Heart left ventricle (tissue), 16 donors: ENCODE data around the gene IMMP2L. TPM values are rescaled to one million over a fixed set of nuclear protein-coding genes. Genes with fewer than 3 reads are reported as not detected.

Experiments
- ATAC-seq, 4 donors: fragments of 200-7000 bp; cut with Tn5 transposase; one replicate each; pipeline ENCODE4 v1.9.1; 2020 to 2022; ENCODE audit warnings: moderate library complexity in 4 of 4, mild to moderate bottlenecking in 3 of 4, moderate number of reproducible peaks in 1 of 4
- DNase-seq, 5 donors: peaks; one replicate each; pipeline ENCODE4 v3.0.0-alpha.2; 2020
- H3K27ac ChIP-seq, 12 donors: fragments of 200-600 bp; sonication (generic) in 4 of 12; one replicate each; pipeline versions ENCODE4 v1.5.0 to v1.8.0; 2016 to 2022; ENCODE audit warnings: mild to moderate bottlenecking in 2 of 12
- H3K27me3 ChIP-seq, 9 donors: fragments of 200-600 bp; sonication (generic) in 2 of 9; one replicate each; pipeline versions ENCODE4 v1.5.1 to v1.8.0; 2016 to 2022; ENCODE audit warnings: mild to moderate bottlenecking in 3 of 9
- H3K36me3 ChIP-seq, 9 donors: fragments of 200-600 bp; sonication (generic) in 2 of 9; one replicate each; pipeline versions ENCODE4 v1.5.0 to v1.8.0; 2018 to 2022; ENCODE audit warnings: mild to moderate bottlenecking in 2 of 9
- H3K4me1 ChIP-seq, 12 donors: fragments of 200-600 bp; sonication (generic) in 4 of 12; one replicate each; pipeline versions ENCODE4 v1.5.0 to v1.8.0; 2016 to 2022; ENCODE audit warnings: mild to moderate bottlenecking in 3 of 12
- H3K4me3 ChIP-seq, 12 donors: fragments of 200-600 bp; sonication (generic) in 4 of 12; one replicate each; pipeline versions ENCODE4 v1.5.0 to v1.8.0; 2017 to 2022; ENCODE audit warnings: mild to moderate bottlenecking in 9 of 12, moderate library complexity in 4 of 12
- H3K9me3 ChIP-seq, 12 donors: fragments of 200-600 bp; sonication (generic) in 4 of 12; one replicate each; pipeline versions ENCODE4 v1.5.0 to v1.8.0; 2016 to 2022; ENCODE audit warnings: mild to moderate bottlenecking in 1 of 12
- CTCF ChIP-seq, 12 donors: fragments of 200-600 bp; sonication (generic) in 4 of 12; IDR thresholded peaks; one replicate each; pipeline versions ENCODE4 v1.5.0 to v1.8.0; 2018 to 2022; ENCODE audit warnings: antibody characterized with exemption in 12 of 12, mild to moderate bottlenecking in 5 of 12
- POLR2A ChIP-seq, 2 donors: fragments of 450-650 bp; IDR thresholded peaks; one replicate each; pipeline ENCODE4 v1.6.1; 2017; ENCODE audit warnings: antibody characterized with exemption in 2 of 2, mild to moderate bottlenecking in 2 of 2, moderate library complexity in 2 of 2
- WGBS, 4 donors: extraction: QIAGEN DNeasy Blood & Tissue Kit in 2 of 4; methylation state at CpG; one replicate each; pipeline versions ENCODE4 v1.1.5 to v1.1.7; 2013 to 2018; 5-methylcytosine and 5-hydroxymethylcytosine counted together
- intact Hi-C, 10 donors: fragments of 100-400 bp; cut with DNase I; formaldehyde crosslinking; loops; one replicate each; pipeline versions ENCODE4 v1.11.1 to v1.14.2; 2022
- polyA plus RNA-seq, 2 donors: library from polyadenylated mRNA; stranded (reverse); fragments of 200-250 nt; gene quantifications; one replicate each; pipeline ENCODE4 v1.2.3, GENCODE V29; 2013
- total RNA-seq, 9 donors: library from RNA; depleted of rRNA in 2 of 9; stranded (reverse); fragments of >200 nt in 2 of 9; fragmentation: NEBNext Ultra II Directional in 3 of 9; extraction: Animal tissue kit (Norgen Biotek cat#: 25700) in 3 of 9; gene quantifications; one replicate each; pipeline versions ENCODE4 v1.1.0 to v1.2.4, GENCODE V29; 2016 to 2023
- donor health status: ischemic (EF 13 %, LVEDD 7.1; RV severe dilation, severe dysfunction).
- donor health status: healthy with polysubstance abuse.
- donor health status: DM: no; HTN: yes; CAD: no.
- donor health status: DM: no; HTN: no; CAD: no.
- donor health status: ischemic (EF 25% LVEDD 6.9; RV normal size, moderate dysfunction).
- donor health status: ischemic (EF 25% LVEDD 5.7; RV mildly dilated, moderate dysfunction).
- donor health status: healthy.
- donor health status: DM: yes; HTN: yes; CAD: no.
- donor health status: ischemic (EF 35%, LVEDD 5.7; RV mildly dilated, moderate dysfunction).
- donor health status: nonischemic (EF 11% LVEDD 7.7; RV severe dilation, severe dysfunction).
- donor health status: DM: yes; HTN: yes; CAD: no.
- donor health status: PGD.
- donor health status: ischemic (EF 29% LVEDD 5.4; RV normal size, mild dysfunction).
- donor health status: nonischemic (EF 23%, LVEDD 6.1; RV moderate dilation, normal function).

IMMP2L gene
- total and polyA plus RNA-seq, 11 donors, result 5.1 to 17.2 (median 15.9) TPM

GRCh38 chr7:111530356-111530668 is 32.0 kb downstream of the IMMP2L start:
- ATAC-seq (no peak), DNase-seq (no peak)
- no peak overlapping the region for H3K27ac ChIP-seq
- no peaks in the 10 kb centered on the region for H3K36me3 ChIP-seq
- H3K9me3 ChIP-seq, result no peaks in the 10 kb centered on the region
- H3K4me3 ChIP-seq, result no peak overlapping the region
- intact Hi-C loops, result no loop called here
- H3K4me1 ChIP-seq, result peaks cover 0 to 35% (median 18%) of the 10 kb centered on the region in 12 donors
- TF ChIP-seq CTCF (IDR thresholded peaks at IDR 0.05), result no peak
- TF ChIP-seq POLR2A (IDR thresholded peaks at IDR 0.05), result no peak
- H3K27me3 ChIP-seq, result no peaks in the 10 kb centered on the region

- Histone ChIP-seq H3K4me1 (peaks cover 0 to 35% (median 18%) of the 10 kb centered on the region in 12 donors), H3K27ac (no peak overlapping the region), H3K27me3 (no peaks in the 10 kb centered on the region), H3K4me3 (no peak overlapping the region), H3K36me3 (no peaks in the 10 kb centered on the region), H3K9me3 (no peaks in the 10 kb centered on the region)
- no peak for TF ChIP-seq CTCF (IDR thresholded peaks at IDR 0.05)
- no peak for TF ChIP-seq POLR2A (IDR thresholded peaks at IDR 0.05)
- 65 to 75% (median 75%) methylated on average over 1 of the region's 1 CpG for WGBS, 4 donors
- ATAC-seq, result no peak
- no peak for DNase-seq
- intact Hi-C loops, result loop anchor here in 1 of 10 donors (10.0 kb wide), 1 partner anchor 65 kb away; no protein-coding TSS in a partner anchor
These were observed 32.6 kb downstream of the IMMP2L start for GRCh38 chr7:111529507-111530355.

GRCh38 chr7:111528331-111528730 is 34.0 kb downstream of the IMMP2L start:
- Histone ChIP-seq H3K36me3 (no peaks in the 10 kb centered on the region), H3K4me3 (no peak overlapping the region), H3K4me1 (peaks cover 0 to 35% (median 18%) of the 10 kb centered on the region in 12 donors), H3K27ac (no peak overlapping the region), H3K27me3 (no peaks in the 10 kb centered on the region), H3K9me3 (no peaks in the 10 kb centered on the region)
- 89 to 98% (median 94%) methylated on average over 1 of the region's 1 CpG for WGBS, 4 donors
- ATAC-seq, result no peak
- DNase-seq, result no peak
- TF ChIP-seq POLR2A (IDR thresholded peaks at IDR 0.05), result no peak
- TF ChIP-seq CTCF (IDR thresholded peaks at IDR 0.05), result no peak
- intact Hi-C loops, result loop anchor here in 1 of 10 donors (10.0 kb wide), 1 partner anchor 66 kb away; no protein-coding TSS in a partner anchor

- Histone ChIP-seq H3K27me3 (no peaks in the 10 kb centered on the region), H3K36me3 (no peaks in the 10 kb centered on the region), H3K27ac (no peak overlapping the region), H3K9me3 (no peaks in the 10 kb centered on the region), H3K4me1 (peaks cover 0 to 27% (median 11%) of the 10 kb centered on the region in 12 donors), H3K4me3 (no peak overlapping the region)
- ATAC-seq (no peak), DNase-seq (no peak)
- no peak for TF ChIP-seq CTCF (IDR thresholded peaks at IDR 0.05)
- no peak for TF ChIP-seq POLR2A (IDR thresholded peaks at IDR 0.05)
- intact Hi-C loops, result loop anchor here in 1 of 10 donors (10.0 kb wide), 1 partner anchor 67 kb away; no protein-coding TSS in a partner anchor
- 43 to 55% (median 48%) methylated on average over 2 of the region's 2 CpGs for WGBS, 4 donors
These were observed 34.7 kb downstream of the IMMP2L start for GRCh38 chr7:111527545-111527944.
